ENCODE results near the gene INPP5J. TPM values are rescaled to one million over a fixed set of nuclear protein-coding genes. Genes with fewer than 3 reads are reported as not detected.

INPP5J gene, protein sequence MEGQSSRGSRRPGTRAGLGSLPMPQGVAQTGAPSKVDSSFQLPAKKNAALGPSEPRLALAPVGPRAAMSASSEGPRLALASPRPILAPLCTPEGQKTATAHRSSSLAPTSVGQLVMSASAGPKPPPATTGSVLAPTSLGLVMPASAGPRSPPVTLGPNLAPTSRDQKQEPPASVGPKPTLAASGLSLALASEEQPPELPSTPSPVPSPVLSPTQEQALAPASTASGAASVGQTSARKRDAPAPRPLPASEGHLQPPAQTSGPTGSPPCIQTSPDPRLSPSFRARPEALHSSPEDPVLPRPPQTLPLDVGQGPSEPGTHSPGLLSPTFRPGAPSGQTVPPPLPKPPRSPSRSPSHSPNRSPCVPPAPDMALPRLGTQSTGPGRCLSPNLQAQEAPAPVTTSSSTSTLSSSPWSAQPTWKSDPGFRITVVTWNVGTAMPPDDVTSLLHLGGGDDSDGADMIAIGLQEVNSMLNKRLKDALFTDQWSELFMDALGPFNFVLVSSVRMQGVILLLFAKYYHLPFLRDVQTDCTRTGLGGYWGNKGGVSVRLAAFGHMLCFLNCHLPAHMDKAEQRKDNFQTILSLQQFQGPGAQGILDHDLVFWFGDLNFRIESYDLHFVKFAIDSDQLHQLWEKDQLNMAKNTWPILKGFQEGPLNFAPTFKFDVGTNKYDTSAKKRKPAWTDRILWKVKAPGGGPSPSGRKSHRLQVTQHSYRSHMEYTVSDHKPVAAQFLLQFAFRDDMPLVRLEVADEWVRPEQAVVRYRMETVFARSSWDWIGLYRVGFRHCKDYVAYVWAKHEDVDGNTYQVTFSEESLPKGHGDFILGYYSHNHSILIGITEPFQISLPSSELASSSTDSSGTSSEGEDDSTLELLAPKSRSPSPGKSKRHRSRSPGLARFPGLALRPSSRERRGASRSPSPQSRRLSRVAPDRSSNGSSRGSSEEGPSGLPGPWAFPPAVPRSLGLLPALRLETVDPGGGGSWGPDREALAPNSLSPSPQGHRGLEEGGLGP
- total RNA-seq = under 0.01 and 0.12 TPM in 2 replicates

DNA sequence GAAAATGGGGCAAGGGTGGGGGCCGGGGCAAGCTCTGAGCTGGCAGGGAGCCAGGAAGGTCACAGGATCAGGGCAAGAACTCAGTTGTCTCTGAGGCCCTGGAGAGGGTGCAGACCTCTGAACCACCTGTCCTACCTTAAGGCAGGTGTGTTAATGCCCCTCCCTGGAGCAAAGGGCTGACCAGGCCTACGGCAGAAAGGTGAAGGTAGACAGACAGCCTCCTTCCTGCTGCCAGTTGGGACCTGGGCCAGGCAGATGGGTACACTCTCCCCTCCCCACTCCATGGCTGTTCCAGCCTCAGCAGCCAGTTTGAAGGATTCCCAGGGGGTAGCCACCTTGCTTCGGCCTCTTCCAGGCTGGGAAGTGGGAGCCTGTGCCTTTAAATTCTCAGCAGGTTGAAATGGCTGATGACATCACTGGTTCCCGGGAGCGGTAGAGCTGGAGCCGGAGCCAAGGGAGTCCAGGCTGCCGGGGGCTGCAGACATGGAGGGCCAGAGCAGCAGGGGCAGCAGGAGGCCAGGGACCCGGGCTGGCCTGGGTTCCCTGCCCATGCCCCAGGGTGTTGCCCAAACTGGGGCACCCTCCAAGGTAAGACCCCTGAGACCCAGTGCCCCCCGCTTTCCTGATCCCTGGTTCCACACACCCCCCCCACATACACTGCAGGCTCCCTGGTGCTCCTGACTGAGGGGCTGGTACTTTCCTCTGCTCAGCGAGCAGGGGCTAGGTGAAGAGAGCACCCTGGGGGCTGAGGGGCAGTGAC, at the start of gene INPP5J:
Gene INPP5J (plus strand): TSS at position 435 of the 760 bp plus-strand sequence. CDS start 49 bp downstream, at position 484.

DNA sequence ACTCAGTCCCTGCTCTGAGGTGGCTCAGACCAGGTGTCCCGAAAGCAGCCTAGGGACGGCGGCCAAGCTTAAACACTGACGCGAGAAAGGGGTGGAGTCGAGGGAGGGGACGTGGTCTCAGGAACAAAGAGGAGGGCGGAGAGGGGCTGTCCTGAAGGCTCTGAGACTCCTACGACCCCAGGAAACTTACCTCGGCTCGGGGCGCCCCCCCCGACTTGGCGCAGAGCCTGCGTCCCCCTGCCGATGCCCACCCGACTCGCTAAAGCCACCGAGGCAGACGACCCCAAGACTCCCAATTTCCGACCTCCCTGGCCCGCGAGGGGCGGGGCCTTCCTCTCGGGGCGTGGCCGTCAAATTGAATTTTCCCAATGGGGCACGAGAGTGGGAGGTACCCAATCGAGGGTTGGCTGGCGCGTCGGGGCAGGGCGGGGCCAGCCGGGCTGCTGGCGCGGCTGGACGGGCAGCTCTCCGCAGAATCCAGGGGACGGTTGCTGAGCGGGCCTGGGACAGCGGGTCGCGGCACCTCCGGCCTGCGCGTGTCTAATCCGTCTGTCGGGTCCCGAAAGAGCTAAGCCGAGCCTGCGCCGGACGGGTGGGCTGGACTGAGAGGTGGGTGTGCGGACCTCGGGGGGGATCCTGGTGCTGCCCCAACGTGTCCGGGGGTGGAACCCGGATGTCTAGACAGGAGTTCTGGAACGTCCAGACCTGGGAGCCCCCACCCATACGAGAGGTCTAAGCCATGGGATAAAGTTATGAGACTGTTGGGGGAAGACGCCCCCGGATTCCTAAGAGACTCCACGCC, 41.7 kb upstream of the INPP5J start, which contains the start of gene SMTN:
Gene SMTN (plus strand): TSS at position 471 of the 802 bp plus-strand sequence. CDS start 1,941 bp downstream, outside the sequence.

DNA sequence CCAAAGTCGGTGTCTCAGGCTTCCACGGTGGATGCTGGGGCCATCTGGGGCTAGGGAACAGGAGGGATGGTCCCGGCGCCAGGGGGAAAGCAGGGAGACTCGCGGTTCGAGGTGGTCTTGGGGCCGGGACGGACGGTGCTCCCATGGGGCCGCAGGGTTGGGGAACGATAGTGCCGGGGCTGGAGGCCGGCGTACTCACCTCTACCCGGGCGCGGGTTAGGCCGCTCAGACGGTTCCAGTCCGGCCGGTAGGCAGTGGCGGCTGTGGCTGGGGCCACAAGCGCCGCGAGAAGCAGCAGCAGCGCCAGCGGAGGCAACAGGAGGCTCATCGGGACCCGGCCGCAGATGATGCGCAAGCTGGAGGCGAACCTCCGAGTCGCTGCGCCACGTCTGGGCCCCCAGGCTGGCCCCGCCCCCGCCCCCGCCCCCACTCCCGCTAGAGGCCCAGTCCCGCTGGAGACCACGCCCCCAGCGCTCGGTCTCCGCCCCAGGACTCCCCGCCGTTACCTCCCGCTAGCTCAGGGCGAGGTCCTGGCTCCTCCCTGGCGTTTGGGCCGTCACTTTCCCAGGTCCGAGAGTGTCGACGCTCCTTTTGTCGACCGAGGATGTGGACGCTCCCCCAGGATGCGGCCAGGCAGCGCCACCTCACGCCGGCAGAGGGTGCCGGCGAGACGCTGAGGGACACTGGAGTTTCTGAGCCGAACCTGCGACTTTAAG, 15.4 kb upstream of the INPP5J start, which contains the start of gene SELENOM:
Gene SELENOM (minus strand): TSS at position 391 of the 716 bp plus-strand sequence. CDS start 63 bp downstream, at position 328.

DNA sequence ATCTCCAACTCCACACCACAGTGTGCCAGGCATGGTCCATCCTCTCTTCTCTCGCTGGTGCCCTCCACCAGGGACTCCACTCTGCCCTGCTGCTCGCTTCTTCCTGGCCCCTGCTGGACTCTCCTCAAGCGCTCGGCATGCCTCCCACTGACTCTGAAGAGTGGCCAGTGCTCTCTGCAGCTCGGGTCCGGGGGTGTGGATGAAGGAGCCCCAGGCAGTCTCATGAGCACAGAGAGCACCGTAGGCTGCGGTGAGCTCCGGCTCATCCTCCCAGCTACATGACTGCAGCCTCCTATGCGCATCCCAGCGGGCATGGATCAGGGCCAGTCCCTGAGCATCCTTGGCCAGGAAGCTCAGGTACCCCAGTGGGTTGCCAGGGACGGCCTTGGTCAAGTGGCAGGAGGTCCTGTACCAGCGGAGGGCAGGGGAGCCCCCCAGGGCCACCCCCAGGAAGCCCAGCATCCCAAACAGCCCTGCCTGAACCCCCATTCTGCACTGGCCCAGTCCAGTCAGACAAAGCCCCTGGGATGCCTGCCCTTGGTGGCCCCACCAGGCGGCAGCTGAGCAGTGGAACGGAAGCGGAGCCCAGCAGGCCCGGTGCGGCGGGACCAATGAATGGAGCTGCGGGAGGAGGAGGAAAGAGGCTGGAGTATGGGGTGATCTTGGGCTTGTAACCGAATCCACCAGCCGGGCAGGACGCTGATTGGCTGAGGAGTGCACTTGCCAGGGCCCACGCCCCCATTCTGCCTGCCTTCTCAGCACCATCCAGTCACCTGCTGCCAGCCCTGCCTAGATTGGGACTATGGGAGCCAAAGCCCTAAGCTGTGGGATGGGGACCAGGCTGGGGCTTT, 17.3 kb downstream of the INPP5J start, which contains the start of gene PLA2G3:
Gene PLA2G3 (minus strand): TSS at position 643 of the 851 bp plus-strand sequence. CDS start 154 bp downstream, at position 489.

Other genes starting within 250 kb of the INPP5J start
- 13.6 and 14.5 TPM in 2 replicates for gene MORC2, start 154.2 kb upstream of the INPP5J start, total RNA-seq
- gene TUG1, start 153.7 kb upstream of the INPP5J start, total RNA-seq = 28.5 and 42.9 TPM in 2 replicates
- 90.1 and 122 TPM in 2 replicates for gene SMTN, start 41.6 kb upstream of the INPP5J start, total RNA-seq
- gene SELENOM, start 15.4 kb upstream of the INPP5J start, total RNA-seq = 119 and 129 TPM in 2 replicates
- gene PLA2G3, start 17.5 kb downstream of the INPP5J start, total RNA-seq = 0.13 TPM in 1 of 2 replicates, not detected in the other
- gene RNF185, start 37.2 kb downstream of the INPP5J start, total RNA-seq = 23.0 and 29.3 TPM in 2 replicates
- 19.6 and 23.4 TPM in 2 replicates for gene LIMK2, start 89.3 kb downstream of the INPP5J start, total RNA-seq
- 28.9 and 52.6 TPM in 2 replicates for gene PIK3IP1, start 169.5 kb downstream of the INPP5J start, total RNA-seq
- gene PATZ1, start 223.4 kb downstream of the INPP5J start, total RNA-seq = 9.1 and 9.3 TPM in 2 replicates